Dermis blood vessel endothelial cell (primary cell): ENCODE measurements around the gene SYNPR. TPM values are rescaled to one million over a fixed set of nuclear protein-coding genes. Genes with fewer than 3 reads are reported as not detected.

Experiments
- DNase-seq: peaks from one replicate; pipeline ENCODE4 v3.0.0; 2010
- total RNA-seq: library from RNA; depleted of rRNA; stranded (reverse); fragments of >200 nt; gene quantifications from 2 replicates; pipeline ENCODE4 v1.2.3, GENCODE V29; 2014

SYNPR gene
- total RNA-seq, 1 donor from 2014 or later = not detected

GRCh38 chr3:63386568-63386967, 108.5 kb downstream of the SYNPR start:
- DNase-seq = no peak

DNA sequence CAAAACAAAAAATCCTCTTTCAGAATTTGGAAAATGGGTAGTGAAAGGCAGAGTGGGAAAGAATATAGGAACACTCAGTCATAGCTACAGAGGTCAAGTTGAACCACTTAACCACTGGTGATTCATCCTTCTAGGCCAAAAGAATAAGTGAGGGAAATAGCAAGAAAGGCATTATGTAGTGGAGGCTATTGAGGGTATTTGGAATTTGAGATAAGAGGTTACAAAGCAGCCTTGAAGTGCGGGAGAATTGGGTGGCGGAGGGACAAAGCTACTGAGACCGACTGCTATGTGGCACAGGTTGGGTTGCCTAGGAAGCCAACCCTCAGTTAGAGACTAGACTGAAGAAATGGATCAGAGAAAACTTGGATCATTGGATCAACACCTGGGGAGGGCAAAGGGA, 109.5 kb downstream of the SYNPR start:
- DNase-seq = no peak

- DNase-seq = no peak
Measured at GRCh38 chr3:63390710-63391230, 112.7 kb downstream of the SYNPR start.

- DNase-seq = no peak
Measured at GRCh38 chr3:63395960-63396359, 117.9 kb downstream of the SYNPR start.

DNA sequence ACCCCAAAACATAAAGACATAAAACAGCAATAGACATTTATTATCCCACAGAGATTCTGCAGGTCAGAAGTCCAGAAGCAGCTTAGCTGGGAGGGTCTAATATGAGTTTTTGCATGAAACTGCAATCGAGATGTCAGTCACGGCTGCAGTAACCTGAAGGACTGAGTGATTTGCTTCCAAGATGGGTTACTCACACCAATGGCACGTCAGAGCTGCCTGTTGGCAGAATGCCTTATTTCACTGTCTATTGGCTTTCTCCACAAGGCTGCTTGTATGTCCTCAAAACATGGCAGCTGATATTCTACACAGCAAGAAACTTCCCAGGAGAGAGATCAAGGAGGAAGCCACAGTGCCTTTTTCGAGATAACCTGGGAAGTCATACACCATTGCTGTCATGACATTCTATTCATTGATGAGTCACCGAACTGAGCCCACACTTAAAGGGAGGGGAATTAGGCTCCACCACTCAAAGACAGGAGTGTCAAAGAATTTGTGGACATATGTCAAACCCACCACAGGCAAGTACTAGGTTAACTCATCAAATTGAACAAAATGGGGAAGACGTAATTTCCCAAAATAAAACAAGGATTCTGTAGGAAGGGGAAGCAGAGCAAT, 122.2 kb downstream of the SYNPR start:
- no peak for DNase-seq

- no peak for DNase-seq
Measured at GRCh38 chr3:63405882-63406281, 127.8 kb downstream of the SYNPR start.

- DNase-seq = no peak
Measured at GRCh38 chr3:63413523-63413922, 135.4 kb downstream of the SYNPR start.

DNA sequence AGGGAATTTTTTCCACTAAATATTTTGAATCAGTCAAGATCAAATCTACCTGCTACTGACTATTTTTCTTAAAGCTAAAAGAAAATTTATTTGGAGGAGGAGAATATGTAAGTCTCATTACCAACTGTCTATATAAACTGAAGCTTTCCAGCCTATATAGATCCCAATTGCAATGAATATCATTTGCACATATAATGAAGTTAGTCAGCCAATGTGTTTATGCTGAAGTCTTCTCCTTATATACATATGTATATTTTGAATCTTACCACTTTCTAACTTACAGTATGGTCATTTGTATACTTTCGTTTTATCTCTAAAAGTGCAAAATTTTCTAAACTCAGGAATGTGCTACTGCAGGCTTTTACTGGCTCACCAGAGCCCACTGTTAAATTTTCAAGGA, 136.5 kb downstream of the SYNPR start:
- no peak for DNase-seq

DNA sequence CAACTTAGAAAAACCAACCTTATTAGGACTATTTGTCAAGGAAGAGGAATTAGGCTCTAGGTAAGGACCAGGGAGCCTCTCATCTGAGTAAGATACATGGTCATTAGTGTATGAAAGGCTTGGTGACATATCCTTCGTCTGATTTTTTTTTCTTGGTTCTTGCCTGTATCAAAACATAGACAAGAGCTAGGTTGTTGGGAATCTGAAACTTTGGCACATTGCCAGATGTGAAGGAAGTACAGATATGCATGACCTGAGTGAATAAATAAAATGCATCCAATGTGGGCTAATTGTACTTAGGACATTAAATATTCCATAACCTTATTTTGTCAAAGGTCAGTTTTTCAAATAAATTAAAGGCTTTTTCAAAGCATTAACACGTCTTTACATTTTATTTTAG, 151.8 kb downstream of the SYNPR start:
- no peak for DNase-seq

GRCh38 chr3:63430875-63431274, 152.8 kb downstream of the SYNPR start:
- no peak for DNase-seq

- no peak for DNase-seq
Measured at GRCh38 chr3:63437858-63438257, 159.8 kb downstream of the SYNPR start.

DNA sequence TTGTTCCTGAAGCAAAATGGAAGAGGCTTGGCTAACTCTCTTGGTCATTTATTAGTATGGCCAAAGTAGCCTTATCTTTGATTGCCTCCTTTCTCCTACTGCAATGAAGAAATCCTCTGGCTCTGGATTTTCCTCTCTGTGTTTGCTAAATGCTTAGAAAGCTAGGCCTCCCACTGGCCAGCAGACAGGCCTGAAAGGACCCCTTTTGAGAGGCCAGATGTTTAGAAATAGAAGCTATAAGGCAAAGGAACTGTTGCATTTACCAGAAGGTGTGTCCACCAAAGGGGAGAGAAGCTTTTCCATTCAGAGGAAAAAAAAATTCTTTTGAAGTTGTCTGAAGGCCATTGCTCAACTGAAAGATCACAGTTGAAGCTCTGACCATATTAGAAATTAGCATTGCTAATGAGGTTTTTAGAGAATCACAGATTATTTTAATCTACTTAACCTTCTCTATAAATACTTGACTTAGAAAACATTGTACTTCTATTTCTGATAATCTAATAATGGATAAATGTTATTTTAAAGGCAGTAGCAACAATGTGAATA, 160.8 kb downstream of the SYNPR start:
- no peak for DNase-seq

DNA sequence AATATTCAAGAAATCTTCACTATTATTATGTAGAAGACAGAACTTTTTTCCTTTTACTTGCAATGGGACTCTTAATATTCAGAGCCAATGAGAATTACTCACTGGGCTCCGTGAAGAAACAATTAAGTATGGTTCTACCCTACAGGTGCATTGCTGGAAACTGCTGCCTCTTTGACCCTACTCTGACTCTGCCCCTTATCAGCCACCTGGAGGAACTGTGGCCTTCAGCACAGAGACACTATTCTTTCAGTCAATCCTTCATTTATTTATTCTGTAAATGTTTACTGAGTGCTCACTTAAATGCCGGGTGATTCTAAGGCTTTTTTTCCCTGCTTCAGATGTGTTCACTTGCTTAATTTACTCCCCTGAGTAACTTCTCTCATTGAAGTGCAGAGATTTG, 163.2 kb downstream of the SYNPR start:
- no peak for DNase-seq

DNA sequence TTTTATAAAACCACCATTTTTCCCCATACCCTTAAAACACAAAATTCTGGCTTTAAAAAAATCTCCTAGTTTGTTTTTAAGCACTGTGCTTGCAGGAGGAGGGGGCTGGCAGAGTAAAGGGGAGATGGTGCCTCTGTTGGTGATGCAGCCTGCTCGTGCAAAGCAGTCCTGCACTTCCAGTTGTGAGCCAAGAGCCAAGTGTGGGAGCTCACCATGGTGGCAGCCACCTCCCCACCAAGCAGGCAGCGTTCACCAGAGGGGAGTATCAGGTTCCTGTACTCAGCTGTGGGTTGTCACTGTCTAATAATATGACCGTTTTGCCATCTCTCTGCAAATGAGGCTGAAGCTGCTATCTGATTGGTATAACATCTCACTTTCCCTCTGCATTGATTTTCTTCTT, 164.8 kb downstream of the SYNPR start:
- no peak for DNase-seq

DNA sequence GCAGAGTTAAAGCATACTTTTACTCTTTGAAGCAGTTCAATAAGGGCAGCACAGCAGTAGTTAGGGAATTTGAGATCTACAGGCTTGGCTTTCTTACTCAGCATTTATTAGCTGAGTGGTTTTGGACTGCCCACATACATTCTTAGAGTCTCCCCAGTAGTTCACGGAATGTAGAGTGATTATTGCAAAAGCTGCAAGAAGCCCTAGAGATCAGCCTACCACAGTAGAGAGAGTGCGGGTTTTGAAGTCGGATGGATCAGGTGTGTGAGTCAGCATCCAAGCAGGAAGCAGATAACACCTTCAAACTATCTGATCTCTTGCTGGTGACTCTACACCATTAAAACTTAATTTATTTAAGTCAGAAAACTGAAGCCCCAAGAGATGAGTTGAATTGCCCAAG, 171.9 kb downstream of the SYNPR start:
- DNase-seq = no peak

DNA sequence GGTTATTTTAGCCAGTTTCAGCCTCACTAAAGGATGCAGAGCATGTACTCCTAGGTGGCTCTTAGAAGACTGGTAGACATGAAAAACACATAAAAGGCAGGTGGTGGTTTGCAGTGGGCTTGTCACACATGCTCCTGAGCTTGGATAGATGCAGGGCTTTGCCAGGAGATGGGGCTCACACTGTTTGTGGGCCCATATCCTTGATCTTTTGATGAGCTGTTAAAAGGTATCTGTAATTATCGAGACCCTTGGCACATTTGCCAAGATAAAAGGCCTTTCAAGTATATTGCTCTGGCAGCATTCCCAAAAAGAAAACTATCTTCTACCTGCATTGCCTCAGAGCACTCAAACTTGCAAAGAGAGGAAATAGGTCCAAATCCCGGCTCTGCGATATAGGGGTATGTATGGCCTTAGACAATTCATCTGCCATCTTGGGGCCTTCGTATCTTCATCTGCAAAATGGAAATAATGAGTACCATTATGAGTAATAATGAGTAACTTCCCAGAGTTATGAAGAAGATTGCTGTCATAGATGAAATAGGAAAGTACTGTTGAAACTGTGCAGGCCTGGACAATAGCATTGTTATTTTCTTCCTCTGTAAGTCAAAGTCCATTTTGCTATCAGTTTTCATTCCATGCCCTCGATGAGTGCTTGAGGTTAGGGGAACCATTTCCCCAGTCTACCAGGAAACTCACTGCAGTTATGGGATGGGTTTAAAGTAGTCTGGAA, 172.7 kb downstream of the SYNPR start:
- no peak for DNase-seq

GRCh38 chr3:63456901-63457300, 178.8 kb downstream of the SYNPR start:
- DNase-seq = no peak

GRCh38 chr3:63458405-63458804, 180.3 kb downstream of the SYNPR start:
- DNase-seq = no peak

GRCh38 chr3:63462732-63463131, 184.6 kb downstream of the SYNPR start:
- DNase-seq = no peak

DNA sequence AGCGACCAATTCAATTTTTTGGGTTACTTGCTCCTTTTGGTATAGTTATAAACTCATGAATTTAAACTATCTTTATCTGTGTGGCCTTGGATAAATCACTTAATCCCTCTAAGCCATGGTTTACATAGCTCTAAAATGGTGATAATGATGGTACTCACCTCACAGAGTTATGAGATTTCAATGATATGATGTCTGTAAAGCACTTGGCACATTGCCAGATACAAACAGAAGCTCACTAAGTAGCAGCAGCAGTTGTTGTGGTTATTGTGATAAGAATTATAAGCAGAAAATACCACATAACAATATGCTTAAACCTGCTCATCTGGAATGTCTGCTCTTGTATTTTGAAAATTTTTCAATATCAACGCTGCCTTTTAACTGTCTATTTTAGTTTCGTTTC, 189.3 kb downstream of the SYNPR start:
- DNase-seq = no peak

DNA sequence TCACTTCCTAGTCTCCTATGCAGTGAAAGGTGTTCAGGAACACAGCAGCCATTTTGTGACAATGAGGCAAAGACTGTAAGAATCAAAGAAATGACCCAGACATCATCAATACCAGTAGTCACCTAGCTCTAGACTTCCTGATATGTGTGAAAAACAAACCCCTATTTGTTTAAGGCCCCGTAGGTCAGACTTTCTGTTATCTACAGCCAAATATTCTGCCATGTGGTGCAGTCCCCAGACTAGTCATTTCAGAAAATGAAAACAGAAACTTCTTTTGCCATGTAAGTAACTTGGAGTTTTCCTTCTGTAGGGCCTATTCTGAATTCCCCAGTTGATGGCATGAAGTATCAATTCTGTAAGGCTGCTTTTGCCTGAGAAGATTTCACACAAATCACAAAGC, 192.6 kb downstream of the SYNPR start:
- DNase-seq = no peak

DNA sequence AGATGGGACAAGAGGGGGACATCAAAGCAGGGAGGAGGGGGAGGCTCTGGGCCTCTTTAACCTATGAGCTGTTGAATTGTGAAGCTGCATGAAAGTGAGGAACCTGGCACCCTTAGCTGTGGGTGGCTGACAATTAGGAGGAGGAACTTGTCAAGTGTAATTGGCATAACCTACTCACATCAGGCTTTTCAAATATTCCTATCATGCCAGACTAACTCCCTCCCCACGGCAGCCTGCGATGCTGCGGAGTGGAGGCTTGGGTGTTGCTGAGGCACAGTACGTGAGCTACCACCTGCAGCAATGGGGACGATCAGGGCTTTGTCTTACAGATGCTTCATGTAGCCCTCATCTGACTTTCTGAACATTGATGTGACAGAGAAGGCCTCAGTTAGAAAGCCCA, 193.7 kb downstream of the SYNPR start:
- no peak for DNase-seq

GRCh38 chr3:63473641-63474166, 195.6 kb downstream of the SYNPR start:
- no peak for DNase-seq
